ENCODE results near the gene CHCHD6.

CHCHD6 gene

GRCh38 chr3:126941721-126942270 lies 237.8 kb downstream of the CHCHD6 start:
- no peak for DNase-seq (ENCODE audit: low spot score)
- no peak for TF ChIP-seq CTCF (IDR thresholded peaks at IDR 0.05)
- Histone ChIP-seq H3K4me3 (no peak overlapping the region), H3K27ac (no peak overlapping the region)

GRCh38 chr3:126944089-126944965 lies 240.3 kb downstream of the CHCHD6 start:
- DNase-seq (ENCODE audit: low spot score), result no peak
- no peak overlapping the region for H3K4me3 ChIP-seq
- H3K27ac ChIP-seq, result no peak overlapping the region
- no peak for TF ChIP-seq CTCF (IDR thresholded peaks at IDR 0.05)

GRCh38 chr3:126945171-126945721 lies 241.2 kb downstream of the CHCHD6 start:
- no peak for TF ChIP-seq CTCF (IDR thresholded peaks at IDR 0.05)
- DNase-seq (ENCODE audit: low spot score), result no peak
- H3K27ac ChIP-seq, result no peak overlapping the region
- H3K4me3 ChIP-seq, result no peak overlapping the region

- no peak overlapping the region for H3K4me3 ChIP-seq
- no peak for TF ChIP-seq CTCF (IDR thresholded peaks at IDR 0.05)
- H3K27ac ChIP-seq, result no peak overlapping the region
- DNase-seq (ENCODE audit: low spot score), result no peak
These were observed 241.9 kb downstream of the CHCHD6 start for GRCh38 chr3:126945891-126946290.

DNA sequence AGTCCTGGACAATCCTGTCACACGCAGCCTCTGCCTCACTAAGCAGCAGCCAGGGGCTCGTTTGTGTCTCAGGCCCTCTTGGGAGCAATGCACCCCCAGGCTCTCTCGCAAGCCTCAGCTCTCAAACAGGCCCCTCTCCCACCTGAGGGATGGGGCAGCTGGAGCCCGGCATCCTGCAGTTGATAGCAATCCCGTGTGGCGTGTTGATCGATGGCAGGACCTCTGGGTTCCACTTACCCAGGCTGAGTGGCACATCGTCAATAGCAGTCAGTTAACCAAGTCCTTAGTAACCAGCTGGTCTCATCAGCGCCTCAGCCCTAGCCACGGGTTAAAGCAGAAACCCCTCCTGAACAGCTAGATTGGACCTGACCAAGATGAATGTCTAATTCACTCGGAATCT lies 242.4 kb downstream of the CHCHD6 start:
- Histone ChIP-seq H3K27ac (no peak overlapping the region), H3K4me3 (no peak overlapping the region)
- DNase-seq (ENCODE audit: low spot score), result no peak
- TF ChIP-seq CTCF (IDR thresholded peaks at IDR 0.05), result no peak

- Histone ChIP-seq H3K27ac (no peak overlapping the region), H3K4me3 (no peak overlapping the region)
- no peak for TF ChIP-seq CTCF (IDR thresholded peaks at IDR 0.05)
- DNase-seq (ENCODE audit: low spot score), result no peak
These were observed 243.4 kb downstream of the CHCHD6 start for GRCh38 chr3:126947429-126947828.

Data from coronary artery (tissue), 2 donors.